HEK293 (cell line): ENCODE results near the gene MTFR1L.

Experiments
- REPIN1 ChIP-seq: fragments of 450-650 bp; formaldehyde crosslinking; IDR thresholded peaks from 2 replicates; pipeline ENCODE4 v1.5.1; 2017; ENCODE audit warnings: missing biosample characterization, missing genetic modification characterization, low read depth
- SCRT1 ChIP-seq: fragments of 450-650 bp; formaldehyde crosslinking; IDR thresholded peaks from 2 replicates; pipeline ENCODE4 v1.5.1; 2016; ENCODE audit warnings: missing biosample characterization, missing genetic modification characterization, borderline replicate concordance
- ZBTB1 ChIP-seq: fragments of 450-650 bp; formaldehyde crosslinking; IDR thresholded peaks from 2 replicates; pipeline ENCODE4 v1.5.1; 2016; ENCODE audit warnings: missing biosample characterization, missing genetic modification characterization
- ZBTB21 ChIP-seq: fragments of 450-650 bp; formaldehyde crosslinking; IDR thresholded peaks from 2 replicates; pipeline ENCODE4 v1.5.1; 2017; ENCODE audit warnings: missing biosample characterization, missing genetic modification characterization
- ZNF10 ChIP-seq: fragments of 450-650 bp; formaldehyde crosslinking; IDR thresholded peaks from 2 replicates; pipeline ENCODE4 v1.5.1; 2017; ENCODE audit warnings: missing biosample characterization, missing genetic modification characterization
- ZNF2 ChIP-seq: fragments of 450-650 bp; formaldehyde crosslinking; IDR thresholded peaks from 2 replicates; pipeline ENCODE4 v1.5.1; 2016; ENCODE audit warnings: missing biosample characterization, missing genetic modification characterization
- ZNF23 ChIP-seq: fragments of 450-650 bp; formaldehyde crosslinking; IDR thresholded peaks from 2 replicates; pipeline ENCODE4 v1.5.1; 2016; ENCODE audit warnings: missing biosample characterization, missing genetic modification characterization, borderline replicate concordance
- ZNF24 ChIP-seq: fragments of 450-650 bp; formaldehyde crosslinking; IDR thresholded peaks from 2 replicates; pipeline ENCODE4 v1.5.1; 2016; ENCODE audit warnings: missing biosample characterization, missing genetic modification characterization
- ZNF248 ChIP-seq: fragments of 450-650 bp; formaldehyde crosslinking; IDR thresholded peaks from 2 replicates; pipeline ENCODE4 v1.5.1; 2017; ENCODE audit warnings: missing biosample characterization, missing genetic modification characterization
- ZNF292 ChIP-seq: fragments of 450-650 bp; formaldehyde crosslinking; IDR thresholded peaks from 2 replicates; pipeline ENCODE4 v1.5.1; 2016; ENCODE audit warnings: low read depth, missing biosample characterization, missing genetic modification characterization, borderline replicate concordance
- ZNF324 ChIP-seq: fragments of 450-650 bp; formaldehyde crosslinking; IDR thresholded peaks from 2 replicates; pipeline ENCODE4 v1.5.1; 2016; ENCODE audit warnings: missing biosample characterization, missing genetic modification characterization
- ZNF394 ChIP-seq: fragments of 450-650 bp; formaldehyde crosslinking; IDR thresholded peaks from 2 replicates; pipeline ENCODE4 v1.5.1; 2016; ENCODE audit warnings: missing biosample characterization, missing genetic modification characterization, mild to moderate bottlenecking, moderate library complexity, borderline replicate concordance
- ZNF423 ChIP-seq: fragments of 450-650 bp; formaldehyde crosslinking; IDR thresholded peaks from 2 replicates; pipeline ENCODE4 v1.5.1; 2016; ENCODE audit warnings: missing biosample characterization, missing genetic modification characterization
- ZNF48 ChIP-seq: fragments of 450-650 bp; formaldehyde crosslinking; IDR thresholded peaks from 2 replicates; pipeline ENCODE4 v1.5.1; 2016; ENCODE audit warnings: missing biosample characterization, missing genetic modification characterization
- ZNF501 ChIP-seq: fragments of 450-650 bp; formaldehyde crosslinking; IDR thresholded peaks from 2 replicates; pipeline ENCODE4 v1.5.1; 2016; ENCODE audit warnings: missing biosample characterization, missing genetic modification characterization
- ZNF514 ChIP-seq: fragments of 450-650 bp; formaldehyde crosslinking; IDR thresholded peaks from 2 replicates; pipeline ENCODE4 v1.5.1; 2016; ENCODE audit warnings: missing biosample characterization, missing genetic modification characterization
- ZNF544 ChIP-seq: fragments of 450-650 bp; formaldehyde crosslinking; IDR thresholded peaks from 2 replicates; pipeline ENCODE4 v1.5.0; 2017; ENCODE audit warnings: missing biosample characterization, missing genetic modification characterization
- ZNF560 ChIP-seq: fragments of 450-650 bp; formaldehyde crosslinking; IDR thresholded peaks from 2 replicates; pipeline ENCODE4 v1.5.1; 2017; ENCODE audit warnings: missing biosample characterization, missing genetic modification characterization, borderline replicate concordance
- ZNF571 ChIP-seq: fragments of 450-650 bp; formaldehyde crosslinking; IDR thresholded peaks from 2 replicates; pipeline ENCODE4 v1.5.0; 2017; ENCODE audit warnings: missing biosample characterization, missing genetic modification characterization
- ZNF610 ChIP-seq: fragments of 450-650 bp; formaldehyde crosslinking; IDR thresholded peaks from 2 replicates; pipeline ENCODE4 v1.5.1; 2016; ENCODE audit warnings: missing biosample characterization, missing genetic modification characterization, borderline replicate concordance
- ZNF621 ChIP-seq: fragments of 450-650 bp; formaldehyde crosslinking; IDR thresholded peaks from 2 replicates; pipeline ENCODE4 v1.5.1; 2017; ENCODE audit warnings: missing biosample characterization, missing genetic modification characterization
- ZNF629 ChIP-seq: fragments of 450-650 bp; formaldehyde crosslinking; IDR thresholded peaks from 2 replicates; pipeline ENCODE4 v1.5.1; 2017; ENCODE audit warnings: missing biosample characterization, missing genetic modification characterization
- ZNF837 ChIP-seq: fragments of 450-650 bp; formaldehyde crosslinking; IDR thresholded peaks from 2 replicates; pipeline ENCODE4 v1.5.1; 2016; ENCODE audit warnings: missing biosample characterization, missing genetic modification characterization
- TF ChIP-seq, protein P1 (sequence below): fragments of 450-650 bp; formaldehyde crosslinking; IDR thresholded peaks from 2 replicates; pipeline ENCODE4 v1.5.1; 2016; ENCODE audit warnings: missing biosample characterization, missing genetic modification characterization, borderline replicate concordance
- TF ChIP-seq, protein P2 (sequence below): fragments of 450-650 bp; IDR thresholded peaks from 2 replicates; pipeline ENCODE4 v1.5.1; 2018; ENCODE audit warnings: missing biosample characterization, missing genetic modification characterization
- TF ChIP-seq, protein P3 (sequence below): fragments of 450-650 bp; formaldehyde crosslinking; IDR thresholded peaks from 2 replicates; pipeline ENCODE4 v1.5.1; 2016; ENCODE audit warnings: missing biosample characterization, missing genetic modification characterization, borderline replicate concordance
- TF ChIP-seq, protein P4 (sequence below): fragments of 450-650 bp; formaldehyde crosslinking; IDR thresholded peaks from 2 replicates; pipeline ENCODE4 v1.5.1; 2016; ENCODE audit warnings: missing biosample characterization, missing genetic modification characterization, low read depth
- TF ChIP-seq, protein P5 (sequence below): fragments of 450-650 bp; formaldehyde crosslinking; IDR thresholded peaks from 2 replicates; pipeline ENCODE4 v1.5.1; 2016; ENCODE audit warnings: missing biosample characterization, missing genetic modification characterization

The MTFR1L gene

DNA sequence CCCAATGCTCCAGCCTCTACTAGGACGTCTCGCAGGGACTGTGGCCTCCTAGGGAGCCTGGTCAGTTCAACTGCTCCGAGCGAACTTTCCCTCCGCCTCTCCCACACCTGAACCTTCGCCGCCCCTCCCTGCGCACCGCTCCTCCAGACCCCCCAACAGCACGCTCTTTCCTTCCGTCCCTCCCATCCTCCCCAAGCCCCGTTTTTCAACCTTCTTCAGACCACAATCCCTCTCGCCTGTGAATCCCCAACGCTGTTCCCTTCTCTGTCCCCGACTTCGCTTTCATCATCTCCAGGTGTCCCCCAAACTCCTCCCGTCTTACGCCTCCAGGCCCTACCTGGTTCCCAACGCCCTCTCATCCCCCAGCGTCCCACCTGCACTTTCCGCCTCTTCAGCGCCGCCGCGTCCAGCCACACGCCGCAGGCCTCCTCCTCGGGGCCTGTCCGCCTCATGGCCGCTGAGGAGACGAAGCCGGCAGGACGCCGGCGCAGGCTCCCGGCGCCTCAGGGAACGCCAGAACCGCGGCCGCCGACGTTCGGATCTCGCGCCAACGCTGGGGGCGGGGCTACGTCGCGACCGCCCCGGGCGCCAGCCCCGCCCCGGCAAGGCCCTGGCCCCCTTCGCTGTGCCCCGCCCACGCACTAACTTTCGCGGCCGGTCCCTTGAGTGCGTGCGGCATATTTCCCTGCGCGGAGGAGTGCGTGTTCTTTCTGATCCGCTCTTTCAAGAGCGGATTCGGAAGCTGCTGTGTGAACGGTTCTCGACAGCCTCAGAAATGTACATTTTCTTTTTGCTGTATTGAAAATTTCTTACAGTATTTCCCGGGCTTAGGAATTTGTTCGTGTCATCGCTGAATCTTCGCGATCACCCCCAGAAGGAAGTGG lies 39.4 kb downstream of the MTFR1L start, which contains the start of gene AUNIP (continued):
- TF ChIP-seq, protein P1, sequence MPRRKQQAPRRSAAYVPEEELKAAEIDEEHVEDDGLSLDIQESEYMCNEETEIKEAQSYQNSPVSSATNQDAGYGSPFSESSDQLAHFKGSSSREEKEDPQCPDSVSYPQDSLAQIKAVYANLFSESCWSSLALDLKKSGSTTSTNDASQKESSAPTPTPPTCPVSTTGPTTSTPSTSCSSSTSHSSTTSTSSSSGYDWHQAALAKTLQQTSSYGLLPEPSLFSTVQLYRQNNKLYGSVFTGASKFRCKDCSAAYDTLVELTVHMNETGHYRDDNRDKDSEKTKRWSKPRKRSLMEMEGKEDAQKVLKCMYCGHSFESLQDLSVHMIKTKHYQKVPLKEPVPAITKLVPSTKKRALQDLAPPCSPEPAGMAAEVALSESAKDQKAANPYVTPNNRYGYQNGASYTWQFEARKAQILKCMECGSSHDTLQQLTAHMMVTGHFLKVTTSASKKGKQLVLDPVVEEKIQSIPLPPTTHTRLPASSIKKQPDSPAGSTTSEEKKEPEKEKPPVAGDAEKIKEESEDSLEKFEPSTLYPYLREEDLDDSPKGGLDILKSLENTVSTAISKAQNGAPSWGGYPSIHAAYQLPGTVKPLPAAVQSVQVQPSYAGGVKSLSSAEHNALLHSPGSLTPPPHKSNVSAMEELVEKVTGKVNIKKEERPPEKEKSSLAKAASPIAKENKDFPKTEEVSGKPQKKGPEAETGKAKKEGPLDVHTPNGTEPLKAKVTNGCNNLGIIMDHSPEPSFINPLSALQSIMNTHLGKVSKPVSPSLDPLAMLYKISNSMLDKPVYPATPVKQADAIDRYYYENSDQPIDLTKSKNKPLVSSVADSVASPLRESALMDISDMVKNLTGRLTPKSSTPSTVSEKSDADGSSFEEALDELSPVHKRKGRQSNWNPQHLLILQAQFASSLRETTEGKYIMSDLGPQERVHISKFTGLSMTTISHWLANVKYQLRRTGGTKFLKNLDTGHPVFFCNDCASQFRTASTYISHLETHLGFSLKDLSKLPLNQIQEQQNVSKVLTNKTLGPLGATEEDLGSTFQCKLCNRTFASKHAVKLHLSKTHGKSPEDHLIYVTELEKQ: no peak; the same call in 1 of the 2 replicates
- TF ChIP-seq ZNF621 (no peak), ZNF292 (tag by site-specific recombination) (no peak), ZNF514 (tag by site-specific recombination) (no peak), SCRT1 (tag by site-specific recombination) (no peak), ZNF394 (peak; percentile 61; the same call in 1 of the 2 replicates), ZNF837 (tag by site-specific recombination) (no peak), ZNF248 (tag by site-specific recombination) (no peak), ZNF423 (tag by site-specific recombination) (peak; percentile 61), ZBTB21 (tag by site-specific recombination) (no peak), ZNF629 (tag by site-specific recombination) (peak; percentile 65), ZNF23 (tag by site-specific recombination) (no peak), ZBTB1 (tag by site-specific recombination) (no peak; the same call in 1 of the 2 replicates), ZNF560 (no peak), ZNF501 (tag by site-specific recombination) (peak; percentile 97), ZNF2 (peak; percentile 98), ZNF48 (no peak), REPIN1 (tag by site-specific recombination) (0 out of 2 replicates have a peak, but pooled peaks have one; percentile 55), ZNF544 (tag by site-specific recombination) (no peak), ZNF24 (0 out of 2 replicates have a peak, but pooled peaks have one; percentile 74), ZNF324 (tag by site-specific recombination) (peak; percentile 89), ZNF571 (tag by site-specific recombination) (no peak), ZNF610 (peak; percentile 86), ZNF10 (tag by site-specific recombination) (no peak; the same call in 1 of the 2 replicates)
- TF ChIP-seq, protein P2, sequence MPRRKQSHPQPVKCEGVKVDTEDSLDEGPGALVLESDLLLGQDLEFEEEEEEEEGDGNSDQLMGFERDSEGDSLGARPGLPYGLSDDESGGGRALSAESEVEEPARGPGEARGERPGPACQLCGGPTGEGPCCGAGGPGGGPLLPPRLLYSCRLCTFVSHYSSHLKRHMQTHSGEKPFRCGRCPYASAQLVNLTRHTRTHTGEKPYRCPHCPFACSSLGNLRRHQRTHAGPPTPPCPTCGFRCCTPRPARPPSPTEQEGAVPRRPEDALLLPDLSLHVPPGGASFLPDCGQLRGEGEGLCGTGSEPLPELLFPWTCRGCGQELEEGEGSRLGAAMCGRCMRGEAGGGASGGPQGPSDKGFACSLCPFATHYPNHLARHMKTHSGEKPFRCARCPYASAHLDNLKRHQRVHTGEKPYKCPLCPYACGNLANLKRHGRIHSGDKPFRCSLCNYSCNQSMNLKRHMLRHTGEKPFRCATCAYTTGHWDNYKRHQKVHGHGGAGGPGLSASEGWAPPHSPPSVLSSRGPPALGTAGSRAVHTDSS (tag by site-specific recombination): no peak
- TF ChIP-seq, protein P3, sequence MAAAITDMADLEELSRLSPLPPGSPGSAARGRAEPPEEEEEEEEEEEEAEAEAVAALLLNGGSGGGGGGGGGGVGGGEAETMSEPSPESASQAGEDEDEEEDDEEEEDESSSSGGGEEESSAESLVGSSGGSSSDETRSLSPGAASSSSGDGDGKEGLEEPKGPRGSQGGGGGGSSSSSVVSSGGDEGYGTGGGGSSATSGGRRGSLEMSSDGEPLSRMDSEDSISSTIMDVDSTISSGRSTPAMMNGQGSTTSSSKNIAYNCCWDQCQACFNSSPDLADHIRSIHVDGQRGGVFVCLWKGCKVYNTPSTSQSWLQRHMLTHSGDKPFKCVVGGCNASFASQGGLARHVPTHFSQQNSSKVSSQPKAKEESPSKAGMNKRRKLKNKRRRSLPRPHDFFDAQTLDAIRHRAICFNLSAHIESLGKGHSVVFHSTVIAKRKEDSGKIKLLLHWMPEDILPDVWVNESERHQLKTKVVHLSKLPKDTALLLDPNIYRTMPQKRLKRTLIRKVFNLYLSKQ (tag by site-specific recombination): peak; percentile 71; the same call in 1 of the 2 replicates
- TF ChIP-seq, protein P4, sequence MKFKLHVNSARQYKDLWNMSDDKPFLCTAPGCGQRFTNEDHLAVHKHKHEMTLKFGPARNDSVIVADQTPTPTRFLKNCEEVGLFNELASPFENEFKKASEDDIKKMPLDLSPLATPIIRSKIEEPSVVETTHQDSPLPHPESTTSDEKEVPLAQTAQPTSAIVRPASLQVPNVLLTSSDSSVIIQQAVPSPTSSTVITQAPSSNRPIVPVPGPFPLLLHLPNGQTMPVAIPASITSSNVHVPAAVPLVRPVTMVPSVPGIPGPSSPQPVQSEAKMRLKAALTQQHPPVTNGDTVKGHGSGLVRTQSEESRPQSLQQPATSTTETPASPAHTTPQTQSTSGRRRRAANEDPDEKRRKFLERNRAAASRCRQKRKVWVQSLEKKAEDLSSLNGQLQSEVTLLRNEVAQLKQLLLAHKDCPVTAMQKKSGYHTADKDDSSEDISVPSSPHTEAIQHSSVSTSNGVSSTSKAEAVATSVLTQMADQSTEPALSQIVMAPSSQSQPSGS: no peak
- TF ChIP-seq, protein P5, sequence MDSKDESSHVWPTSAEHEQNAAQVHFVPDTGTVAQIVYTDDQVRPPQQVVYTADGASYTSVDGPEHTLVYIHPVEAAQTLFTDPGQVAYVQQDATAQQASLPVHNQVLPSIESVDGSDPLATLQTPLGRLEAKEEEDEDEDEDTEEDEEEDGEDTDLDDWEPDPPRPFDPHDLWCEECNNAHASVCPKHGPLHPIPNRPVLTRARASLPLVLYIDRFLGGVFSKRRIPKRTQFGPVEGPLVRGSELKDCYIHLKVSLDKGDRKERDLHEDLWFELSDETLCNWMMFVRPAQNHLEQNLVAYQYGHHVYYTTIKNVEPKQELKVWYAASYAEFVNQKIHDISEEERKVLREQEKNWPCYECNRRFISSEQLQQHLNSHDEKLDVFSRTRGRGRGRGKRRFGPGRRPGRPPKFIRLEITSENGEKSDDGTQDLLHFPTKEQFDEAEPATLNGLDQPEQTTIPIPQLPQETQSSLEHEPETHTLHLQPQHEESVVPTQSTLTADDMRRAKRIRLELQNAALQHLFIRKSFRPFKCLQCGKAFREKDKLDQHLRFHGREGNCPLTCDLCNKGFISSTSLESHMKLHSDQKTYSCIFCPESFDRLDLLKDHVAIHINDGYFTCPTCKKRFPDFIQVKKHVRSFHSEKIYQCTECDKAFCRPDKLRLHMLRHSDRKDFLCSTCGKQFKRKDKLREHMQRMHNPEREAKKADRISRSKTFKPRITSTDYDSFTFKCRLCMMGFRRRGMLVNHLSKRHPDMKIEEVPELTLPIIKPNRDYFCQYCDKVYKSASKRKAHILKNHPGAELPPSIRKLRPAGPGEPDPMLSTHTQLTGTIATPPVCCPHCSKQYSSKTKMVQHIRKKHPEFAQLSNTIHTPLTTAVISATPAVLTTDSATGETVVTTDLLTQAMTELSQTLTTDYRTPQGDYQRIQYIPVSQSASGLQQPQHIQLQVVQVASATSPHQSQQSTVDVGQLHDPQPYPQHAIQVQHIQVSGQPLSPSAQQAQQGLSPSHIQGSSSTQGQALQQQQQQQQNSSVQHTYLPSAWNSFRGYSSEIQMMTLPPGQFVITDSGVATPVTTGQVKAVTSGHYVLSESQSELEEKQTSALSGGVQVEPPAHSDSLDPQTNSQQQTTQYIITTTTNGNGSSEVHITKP (tag by site-specific recombination): peak; percentile 99
